TTC549 (cell line): ENCODE measurements around the gene MAPK13.
"Not testable (repeated sequence)": the region's sequence is repeated elsewhere in the genome, so short reads cannot be mapped to it uniquely, and the experiment has no call there.

Source experiments
- FAIRE-seq: peaks from 2 replicates; lab custom pipeline; 2012; peaks lifted over from hg19 to GRCh38; lab: Jason Lieb, UNC

Gene MAPK13

DNA sequence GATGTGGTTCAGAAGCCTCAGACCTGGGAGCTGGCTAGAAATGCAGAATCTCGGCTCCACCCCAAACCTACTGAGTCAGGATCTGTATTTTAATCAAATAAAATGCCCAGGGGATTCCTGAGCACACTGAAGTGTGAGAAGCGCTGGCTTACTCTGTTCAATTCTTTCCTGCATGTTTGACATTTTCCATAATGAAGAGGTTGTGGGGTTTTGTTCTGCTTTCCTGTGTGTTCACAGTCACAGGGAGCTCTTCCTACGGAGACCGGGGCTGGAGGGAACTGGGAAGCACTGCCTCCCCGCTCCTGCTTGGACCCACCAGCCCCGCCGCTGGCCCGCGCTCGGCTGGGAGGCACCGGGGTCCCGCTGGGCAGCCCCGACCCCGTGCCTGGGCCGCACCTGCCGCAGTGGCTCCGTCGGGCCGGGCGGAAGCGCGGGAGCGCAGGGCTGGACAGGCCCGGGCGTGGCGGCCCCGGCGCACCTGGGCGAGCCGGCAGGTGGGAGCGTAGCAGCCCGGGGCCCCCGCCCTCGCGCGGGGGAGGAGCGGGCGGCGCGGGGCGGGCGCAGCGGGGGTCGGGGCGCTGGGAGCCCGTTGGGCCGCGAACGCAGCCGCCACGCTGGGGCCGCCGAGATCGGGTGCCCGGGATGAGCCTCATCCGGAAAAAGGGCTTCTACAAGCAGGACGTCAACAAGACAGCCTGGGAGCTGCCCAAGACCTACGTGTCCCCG is at the start of gene MAPK13:
TSS of gene MAPK13 (plus strand) at position 573 of the 726 bp plus-strand sequence. CDS start at position 643, 70 bp downstream.
- no peak for FAIRE-seq

DNA sequence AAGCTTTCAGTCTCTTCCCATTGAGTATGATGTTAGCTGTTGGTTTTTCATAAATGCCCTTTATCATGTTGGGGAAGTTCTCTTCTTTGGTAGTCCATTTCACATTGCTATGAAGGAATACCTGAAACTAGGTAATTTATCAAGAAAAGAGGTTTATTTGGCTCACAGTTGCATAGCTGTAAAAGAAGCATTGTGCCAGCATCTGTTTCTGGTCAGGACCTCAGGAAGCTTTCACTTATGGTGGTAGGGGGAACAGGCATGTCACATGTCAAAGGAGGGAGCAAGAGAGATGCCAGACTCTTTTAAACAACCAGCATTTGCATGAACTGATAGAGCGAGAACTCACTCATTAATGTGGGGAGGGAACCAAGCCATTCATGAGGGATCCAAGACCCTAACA is 48.0 kb upstream of the MAPK13 start:
- FAIRE-seq = no peak

DNA sequence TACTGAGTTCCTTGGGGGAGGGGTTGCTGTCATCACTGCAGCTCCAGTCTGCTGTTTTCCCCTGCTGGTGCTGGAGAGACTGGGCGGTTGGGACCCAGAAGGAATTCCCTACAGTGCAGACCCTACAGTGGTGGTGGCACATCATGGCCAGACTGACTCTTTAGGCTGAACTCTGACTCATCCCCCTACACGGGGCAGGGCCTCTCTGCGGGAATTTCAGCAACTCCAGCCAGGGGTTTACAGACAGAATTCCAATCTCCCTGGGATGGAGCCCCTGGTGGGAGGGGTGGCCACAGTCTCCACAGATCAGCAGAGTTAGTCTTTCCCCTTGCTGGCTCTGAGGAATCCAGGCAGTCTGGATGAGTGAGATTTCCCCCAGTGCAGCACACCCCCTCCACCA is 46.9 kb upstream of the MAPK13 start:
- FAIRE-seq = no peak

DNA sequence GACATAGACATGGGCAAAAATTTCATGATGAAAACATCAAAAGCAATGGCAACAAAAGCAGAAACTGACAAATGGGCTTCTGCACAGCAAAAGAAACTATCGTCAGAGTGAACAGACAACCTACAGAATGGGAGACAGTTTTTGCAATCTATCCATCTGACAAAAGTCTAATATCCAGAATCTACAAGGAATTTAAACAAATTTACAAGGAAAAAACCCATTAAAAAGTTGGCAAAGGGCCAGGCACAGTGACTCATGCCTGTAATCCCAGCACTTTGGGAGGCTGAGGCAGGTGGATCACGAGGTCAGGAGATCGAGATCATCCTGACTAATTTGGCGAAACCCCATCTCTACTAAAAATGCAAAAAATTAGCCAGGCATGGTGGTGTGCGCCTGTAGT is 42.1 kb upstream of the MAPK13 start:
- FAIRE-seq = not testable (repeated sequence)

DNA sequence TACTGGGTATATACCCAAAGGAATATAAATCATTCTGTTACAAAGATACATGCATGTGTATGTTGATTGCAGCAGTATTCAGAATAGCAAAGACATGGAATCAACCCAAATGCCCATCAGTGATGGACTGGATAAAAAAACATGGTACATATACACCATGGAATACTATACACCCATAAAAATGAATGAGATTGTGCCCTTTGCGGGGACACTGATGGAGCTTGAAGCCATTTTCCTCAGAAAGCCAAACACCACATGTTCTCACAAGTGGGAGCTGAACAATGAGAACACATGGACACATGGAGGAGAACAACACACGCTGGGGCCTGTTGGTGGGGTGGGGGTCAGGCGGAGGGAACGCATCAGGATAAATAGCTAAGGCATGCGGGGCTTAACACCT is 41.3 kb upstream of the MAPK13 start:
- FAIRE-seq = no peak

GRCh38 chr6:36094238-36094637 is 36.1 kb upstream of the MAPK13 start:
- FAIRE-seq = no peak

DNA sequence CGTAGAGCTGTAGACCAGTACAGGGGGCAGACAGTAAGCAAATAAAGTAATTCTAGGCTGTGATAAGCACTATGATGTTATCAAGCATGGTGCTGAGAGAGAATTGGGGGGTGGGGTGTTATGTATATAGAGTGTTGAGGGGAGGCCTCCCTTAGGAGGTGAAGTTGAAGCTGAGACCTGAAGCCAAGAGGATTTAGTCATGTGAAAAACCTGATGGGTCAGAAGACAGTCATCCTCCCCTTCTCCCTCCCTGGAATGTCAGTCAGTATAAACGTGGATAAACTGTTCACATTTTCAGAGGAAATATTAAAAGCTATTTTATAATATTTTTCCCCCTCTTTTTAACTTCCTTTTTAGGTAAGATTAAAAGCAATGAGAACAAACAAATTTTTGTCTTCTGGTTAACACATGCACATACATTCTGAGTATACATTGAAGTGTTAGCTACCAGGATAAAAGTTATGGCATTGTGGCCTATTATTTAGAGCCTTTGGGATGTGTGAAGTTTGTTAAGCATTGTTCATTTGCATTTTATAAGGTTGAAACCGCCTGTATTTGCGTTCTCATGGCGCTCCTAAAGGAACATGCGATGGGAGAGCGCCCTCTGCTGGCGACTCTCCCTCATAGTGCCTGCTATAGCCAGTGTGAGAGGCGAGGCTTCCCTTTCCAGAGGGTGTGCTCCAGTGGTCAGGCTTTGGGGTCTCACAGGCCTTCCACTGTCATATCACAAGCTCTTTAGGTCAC is 35.4 kb upstream of the MAPK13 start:
- FAIRE-seq = no peak

DNA sequence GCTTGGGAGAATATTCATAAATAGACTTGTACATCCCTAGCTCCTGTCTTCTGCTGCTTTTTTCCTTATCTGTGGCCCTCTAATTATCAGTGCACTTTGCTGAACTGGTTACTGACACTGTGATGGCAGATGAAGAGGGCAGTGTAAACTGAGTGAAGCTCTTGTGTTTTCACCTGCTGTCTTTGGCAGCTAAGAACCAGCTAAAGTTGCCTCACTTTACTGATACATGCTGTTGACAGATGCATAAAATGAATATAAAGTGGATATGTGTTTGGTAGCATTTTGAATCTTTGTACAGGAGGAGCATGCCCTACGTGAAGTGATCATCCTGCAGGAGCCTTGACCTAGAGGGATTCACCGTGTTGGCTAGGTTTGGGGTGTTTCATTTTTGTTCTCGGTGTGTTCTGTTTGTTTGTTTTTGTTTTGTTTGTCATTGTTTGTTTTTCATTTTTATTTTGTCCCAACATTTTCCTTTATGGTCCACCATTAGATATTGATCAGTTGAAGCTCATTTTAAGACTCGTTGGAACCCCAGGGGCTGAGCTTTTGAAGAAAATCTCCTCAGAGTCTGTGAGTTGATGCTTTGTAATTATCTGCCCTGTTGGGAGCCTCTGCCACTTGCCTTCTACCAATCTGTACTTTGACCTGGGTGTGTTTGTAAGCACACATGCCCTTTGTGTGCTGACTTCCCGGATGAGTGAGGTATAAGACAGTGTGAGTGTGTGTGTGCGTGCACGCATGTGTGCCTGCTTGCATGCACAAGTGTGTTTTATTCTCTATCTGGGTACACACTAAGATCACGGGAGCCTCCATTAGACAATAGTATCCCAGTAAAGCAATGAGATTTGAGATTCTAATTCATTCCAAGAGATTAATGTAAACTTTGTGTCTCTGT is 34.6 kb upstream of the MAPK13 start:
- FAIRE-seq = no peak

- FAIRE-seq = no peak
Measured at GRCh38 chr6:36098253-36098919, 31.9 kb upstream of the MAPK13 start.

DNA sequence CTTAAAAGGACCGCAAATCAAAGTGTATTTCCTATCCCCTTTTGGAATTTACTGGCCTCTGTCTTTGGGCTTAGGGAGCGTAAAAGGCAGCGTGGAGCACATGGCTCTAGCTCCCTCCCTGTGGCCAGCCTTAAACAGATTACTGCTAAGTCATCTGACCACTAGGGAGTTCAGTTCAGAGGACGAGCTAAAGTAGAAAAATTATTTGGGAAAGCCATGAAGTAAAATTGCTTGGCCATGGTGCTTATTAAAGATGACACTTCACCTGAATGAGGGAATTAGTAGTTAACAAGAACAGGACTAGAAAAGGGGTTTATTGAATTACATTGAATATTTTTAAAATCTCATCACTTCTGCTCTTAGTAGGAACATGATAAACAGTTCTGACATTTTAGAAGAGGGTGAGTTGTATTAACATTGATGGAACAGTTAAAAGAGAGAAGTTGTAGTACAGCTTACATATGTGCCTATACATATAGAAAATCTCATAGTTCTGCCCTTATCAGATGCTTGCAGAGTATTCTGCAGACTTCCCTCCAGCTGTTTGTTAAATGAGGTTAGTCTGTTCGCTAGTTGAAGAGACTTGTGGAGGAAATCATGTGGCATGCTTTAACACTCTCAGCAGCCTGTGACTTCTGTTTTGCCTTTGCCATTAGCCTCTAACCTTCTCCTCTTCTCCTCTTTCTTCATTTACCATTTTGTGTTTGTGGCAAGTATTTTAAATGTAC is 31.2 kb upstream of the MAPK13 start:
- FAIRE-seq = no peak

- no peak for FAIRE-seq
Measured at GRCh38 chr6:36099869-36100483, 30.3 kb upstream of the MAPK13 start.

GRCh38 chr6:36101691-36102090 is 28.6 kb upstream of the MAPK13 start:
- no peak for FAIRE-seq

DNA sequence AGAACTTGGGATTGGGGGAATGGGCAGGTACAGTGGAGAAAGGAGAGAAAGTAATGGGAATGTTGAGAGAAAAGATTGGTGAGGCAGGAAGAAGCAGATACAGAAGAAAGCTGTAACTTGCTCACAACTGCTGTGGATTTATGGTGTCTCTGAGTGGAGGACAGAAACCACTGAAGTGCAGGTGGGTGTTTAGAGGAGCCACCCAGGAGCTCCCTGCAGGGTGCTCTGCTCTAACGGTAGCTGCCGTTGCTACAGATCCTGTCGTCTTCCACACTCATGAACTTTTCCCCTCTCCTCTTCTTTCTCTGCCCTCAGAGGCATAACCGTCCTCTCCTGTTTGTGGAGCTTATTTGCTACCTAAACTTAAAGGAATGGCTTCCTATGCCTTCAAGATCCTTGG is 27.5 kb upstream of the MAPK13 start:
- no peak for FAIRE-seq

- FAIRE-seq = no peak
Measured at GRCh38 chr6:36104836-36105235, 25.5 kb upstream of the MAPK13 start.

- FAIRE-seq = no peak
Measured at GRCh38 chr6:36109092-36109491, 21.2 kb upstream of the MAPK13 start.

- FAIRE-seq = no peak
Measured at GRCh38 chr6:36110050-36110449, 20.3 kb upstream of the MAPK13 start.

DNA sequence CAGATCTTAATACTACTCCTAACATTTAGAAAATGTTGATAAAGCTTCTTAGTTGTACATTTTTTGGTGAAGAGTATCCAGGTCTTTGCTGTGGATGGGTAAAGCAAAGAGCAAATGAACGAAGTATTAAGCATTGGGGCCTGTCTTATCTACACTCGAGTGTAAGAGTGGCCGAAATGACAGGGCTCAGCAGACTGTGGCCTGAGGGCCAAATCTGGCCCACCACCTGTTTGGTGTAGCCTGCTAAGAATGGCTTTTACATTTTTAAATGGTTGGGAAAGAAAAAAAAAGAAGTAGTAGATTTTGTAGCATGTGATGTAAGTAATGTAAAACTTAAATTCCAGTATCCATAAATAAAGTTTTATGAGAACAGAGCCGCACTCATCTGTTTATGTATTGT is 19.4 kb upstream of the MAPK13 start:
- no peak for FAIRE-seq

DNA sequence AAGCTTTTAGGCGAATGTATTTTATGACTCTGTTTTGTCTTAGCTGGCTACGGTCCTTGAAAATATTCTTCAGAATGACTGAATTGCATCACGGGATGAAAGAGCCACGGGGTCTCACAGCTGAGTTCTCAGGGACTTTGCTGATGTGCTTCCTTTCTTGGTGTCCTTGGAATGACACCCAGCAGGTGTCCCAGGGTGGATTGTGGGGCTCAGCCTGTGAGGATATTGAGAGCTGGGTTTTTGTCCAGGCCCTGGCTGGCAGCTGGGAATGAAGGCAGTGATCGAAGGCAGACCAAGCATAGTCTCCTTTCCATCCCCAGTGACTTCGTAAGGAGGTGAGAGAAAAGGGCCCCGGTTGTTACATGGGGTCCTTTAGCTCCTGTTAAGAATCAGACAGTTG is 18.8 kb upstream of the MAPK13 start:
- no peak for FAIRE-seq

GRCh38 chr6:36113049-36113448 is 17.3 kb upstream of the MAPK13 start:
- FAIRE-seq = no peak

- no peak for FAIRE-seq
Measured at GRCh38 chr6:36113703-36114102, 16.6 kb upstream of the MAPK13 start.

GRCh38 chr6:36114798-36115408 is 15.4 kb upstream of the MAPK13 start:
- no peak for FAIRE-seq
